HUDEP-2 (cell line): ENCODE measurements around the gene RNF150.
"Not testable (repeated sequence)": the region's sequence is repeated elsewhere in the genome, so short reads cannot be mapped to it uniquely, and the experiment has no call there.

Experiments used
- DNase-seq, 76 experiments: peaks; one replicate each; lab custom pipeline; 2025; ENCODE audit not compliant: unreplicated experiment in 76 of 76; lab: John Stamatoyannopoulos, UW

Gene RNF150

GRCh38 chr4:141133146-141133998 lies at the start of gene RNF150:
RNF150 (minus strand) TSS chr4:141133469.
- peak in 26 of 76 experiments; percentile 1 to 37 (median 6) for DNase-seq

GRCh38 chr4:141180991-141181761 lies 47.9 kb upstream of the RNF150 start:
- no peak for DNase-seq

GRCh38 chr4:141179474-141180373 lies 46.5 kb upstream of the RNF150 start:
- DNase-seq = no peak

DNA sequence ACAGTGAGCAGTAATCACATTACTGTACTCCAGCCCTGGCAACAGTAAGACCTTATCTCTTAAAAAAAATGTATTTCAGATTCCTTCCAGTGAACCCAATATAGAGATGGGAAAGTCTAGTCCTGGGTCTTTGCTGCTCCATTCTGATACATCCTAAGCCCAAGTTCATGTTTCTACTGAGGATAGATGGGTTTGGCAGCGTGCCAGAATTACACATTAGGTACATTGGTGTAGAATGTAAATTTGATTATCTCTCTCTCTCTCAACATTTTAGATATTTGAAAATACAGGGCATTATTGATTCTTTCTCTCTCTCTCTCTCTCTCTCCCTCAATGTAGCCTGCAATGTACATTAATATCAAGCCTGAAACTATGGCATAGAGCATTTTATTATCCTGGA lies 43.9 kb upstream of the RNF150 start:
- DNase-seq = no peak

- DNase-seq = no peak
Observed at GRCh38 chr4:141174457-141174856, 41.2 kb upstream of the RNF150 start.

- DNase-seq = no peak
Observed at GRCh38 chr4:141170671-141171070, 37.4 kb upstream of the RNF150 start.

DNA sequence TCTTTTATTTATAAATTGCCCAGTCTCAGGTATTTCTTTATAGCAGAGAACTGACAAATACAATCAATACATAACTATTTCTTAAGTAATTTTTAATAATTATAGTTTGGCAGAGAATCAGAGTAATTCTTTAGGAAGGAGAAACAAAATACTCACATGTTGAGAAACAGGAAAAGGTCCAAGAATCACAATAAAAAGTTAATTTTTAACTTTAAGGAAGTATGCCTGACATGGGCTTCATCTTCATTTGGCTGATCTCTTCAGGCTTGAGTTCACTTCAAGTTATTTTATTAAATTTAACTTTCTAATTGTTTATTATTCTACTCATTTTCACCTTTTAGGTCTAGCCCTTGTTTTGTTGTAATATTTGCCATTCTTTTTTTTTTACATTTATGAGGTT lies 36.1 kb upstream of the RNF150 start:
- no peak for DNase-seq

DNA sequence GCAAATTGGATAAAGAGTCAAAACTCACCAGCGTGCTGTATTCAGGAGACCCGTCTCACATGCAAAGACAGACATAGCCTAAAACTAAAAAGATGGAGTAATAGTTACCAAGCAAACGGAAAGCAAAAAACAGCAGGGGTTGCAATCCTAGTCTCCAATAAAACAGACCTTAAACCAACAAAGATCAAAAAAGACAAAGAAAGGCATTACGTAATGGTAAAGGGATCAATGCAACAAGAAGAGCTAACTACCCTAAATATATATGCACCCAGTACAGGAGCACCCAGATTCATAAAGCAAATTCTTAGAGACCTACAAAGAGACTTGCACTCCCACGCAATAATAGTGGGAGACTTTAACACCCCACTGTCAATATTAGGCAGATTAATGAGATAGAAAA lies 31.7 kb upstream of the RNF150 start:
- DNase-seq = not testable (repeated sequence)

GRCh38 chr4:141159027-141159426 lies 25.8 kb upstream of the RNF150 start:
- DNase-seq = no peak

DNA sequence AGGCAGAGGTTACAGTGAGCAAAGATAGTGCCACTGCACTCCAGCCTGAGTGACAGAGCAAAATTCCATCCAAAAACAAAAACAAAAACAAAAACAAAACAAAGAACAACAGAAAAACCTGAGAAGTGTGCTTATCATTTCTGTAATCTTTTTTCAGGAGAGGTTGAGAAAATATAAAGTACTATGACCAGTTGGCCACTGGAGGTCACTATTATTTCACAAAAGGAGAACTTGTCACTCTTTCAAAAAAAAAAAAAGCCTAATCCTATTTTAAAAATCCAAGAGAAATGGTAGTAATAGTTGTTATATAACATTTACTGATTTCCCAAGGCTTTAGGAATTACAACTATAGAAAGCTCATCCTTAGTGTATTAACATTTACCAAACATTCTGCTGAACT lies 24.9 kb upstream of the RNF150 start:
- peak in 11 of 76 experiments; percentile 1 to 33 (median 6) for DNase-seq

DNA sequence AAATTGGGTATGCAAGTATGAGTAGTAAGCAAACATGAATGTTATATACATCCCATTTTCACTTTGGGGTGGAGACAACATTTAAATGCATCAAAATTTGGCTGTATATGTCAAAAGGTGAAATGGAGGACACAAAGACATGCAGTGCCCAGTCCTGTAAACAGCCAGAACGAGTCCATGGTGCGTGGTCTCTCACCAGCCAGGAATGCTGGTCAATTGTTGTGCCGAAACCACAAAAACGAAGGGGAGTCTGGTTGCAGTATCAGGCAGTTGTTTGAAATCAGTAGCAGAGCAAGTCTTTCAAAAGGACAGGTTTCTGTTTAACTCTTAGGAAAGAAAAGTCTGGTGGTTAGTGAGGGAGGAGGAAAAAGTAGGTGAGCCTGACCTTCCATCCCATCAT lies 22.3 kb upstream of the RNF150 start:
- DNase-seq = no peak

GRCh38 chr4:141154725-141155124 lies 21.5 kb upstream of the RNF150 start:
- DNase-seq = no peak

- DNase-seq = no peak
Observed at GRCh38 chr4:141153751-141154510, 20.7 kb upstream of the RNF150 start.

DNA sequence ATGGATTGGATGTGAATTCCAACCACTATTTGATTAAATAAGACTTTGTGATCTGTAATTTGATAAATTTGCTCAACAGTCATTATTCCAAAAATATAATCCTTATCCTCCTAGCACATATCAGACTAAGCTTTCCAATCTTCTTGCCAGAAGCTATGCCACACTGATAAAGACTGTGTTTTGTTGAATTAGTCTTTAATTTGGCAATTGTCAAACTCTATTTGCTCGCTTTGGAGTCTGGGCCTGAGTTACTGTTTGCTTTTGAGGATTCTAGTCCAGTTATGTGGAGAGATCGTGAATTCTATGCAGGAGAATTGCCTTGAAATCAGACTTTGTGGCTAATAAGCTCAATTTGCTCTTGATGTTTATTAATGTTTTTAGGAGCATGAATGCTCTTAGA lies 10.9 kb upstream of the RNF150 start:
- no peak for DNase-seq

DNA sequence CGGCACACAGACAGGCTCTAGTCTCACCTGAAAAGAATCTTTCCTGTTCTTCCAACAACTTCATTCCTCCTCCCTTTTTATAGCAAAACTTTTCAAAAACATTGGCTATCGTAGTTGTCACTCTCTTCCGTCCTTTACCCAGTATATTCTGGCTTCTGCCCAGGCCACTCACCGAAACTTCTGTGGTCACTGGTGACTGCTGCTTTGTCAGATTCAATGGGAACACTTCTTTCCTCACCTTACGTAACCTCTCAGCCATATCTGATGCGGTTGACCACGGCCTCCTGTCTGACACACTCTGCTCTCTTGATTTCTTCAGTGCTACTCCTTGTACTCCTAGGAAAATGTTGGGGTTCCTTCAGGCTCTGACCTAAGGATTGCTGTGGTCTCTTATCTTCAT lies 9.2 kb upstream of the RNF150 start:
- no peak for DNase-seq

DNA sequence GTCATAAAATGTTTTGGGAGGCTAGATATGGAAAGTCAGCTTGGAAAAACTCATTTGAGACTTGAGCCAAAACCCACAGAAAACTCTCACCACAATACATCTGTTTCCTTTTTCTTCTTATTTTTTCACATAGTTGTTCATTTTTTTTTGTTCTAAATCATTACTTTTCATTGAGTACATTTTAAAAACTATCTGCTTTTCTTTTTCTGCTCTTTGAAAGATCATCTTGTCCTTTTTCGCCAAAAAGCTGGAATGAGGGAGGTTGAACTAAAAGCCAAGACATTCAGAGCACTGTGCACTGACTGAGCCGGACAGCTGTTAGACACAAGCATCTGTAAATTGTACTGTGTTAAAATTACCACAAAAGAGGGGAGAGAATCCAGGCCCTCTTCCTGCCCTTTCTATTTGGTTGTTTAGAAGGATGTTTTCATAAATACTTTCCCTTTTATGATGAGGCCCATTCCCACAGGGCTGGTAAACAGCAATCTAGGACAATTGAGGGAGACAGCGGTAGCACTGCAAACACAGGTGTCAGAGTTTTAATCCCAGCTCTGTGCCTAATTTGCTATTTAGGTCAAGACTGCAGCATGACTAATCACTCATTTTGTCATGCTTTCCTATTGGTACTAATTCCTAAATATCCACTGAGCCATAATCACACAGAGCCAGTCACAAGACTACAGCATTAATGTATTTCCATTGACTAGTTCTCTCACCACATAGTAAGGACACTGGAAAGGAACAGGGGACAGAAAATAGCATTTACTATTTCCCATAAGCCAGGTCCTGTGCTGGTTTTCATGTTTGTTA lies 7.3 kb upstream of the RNF150 start:
- DNase-seq = no peak

DNA sequence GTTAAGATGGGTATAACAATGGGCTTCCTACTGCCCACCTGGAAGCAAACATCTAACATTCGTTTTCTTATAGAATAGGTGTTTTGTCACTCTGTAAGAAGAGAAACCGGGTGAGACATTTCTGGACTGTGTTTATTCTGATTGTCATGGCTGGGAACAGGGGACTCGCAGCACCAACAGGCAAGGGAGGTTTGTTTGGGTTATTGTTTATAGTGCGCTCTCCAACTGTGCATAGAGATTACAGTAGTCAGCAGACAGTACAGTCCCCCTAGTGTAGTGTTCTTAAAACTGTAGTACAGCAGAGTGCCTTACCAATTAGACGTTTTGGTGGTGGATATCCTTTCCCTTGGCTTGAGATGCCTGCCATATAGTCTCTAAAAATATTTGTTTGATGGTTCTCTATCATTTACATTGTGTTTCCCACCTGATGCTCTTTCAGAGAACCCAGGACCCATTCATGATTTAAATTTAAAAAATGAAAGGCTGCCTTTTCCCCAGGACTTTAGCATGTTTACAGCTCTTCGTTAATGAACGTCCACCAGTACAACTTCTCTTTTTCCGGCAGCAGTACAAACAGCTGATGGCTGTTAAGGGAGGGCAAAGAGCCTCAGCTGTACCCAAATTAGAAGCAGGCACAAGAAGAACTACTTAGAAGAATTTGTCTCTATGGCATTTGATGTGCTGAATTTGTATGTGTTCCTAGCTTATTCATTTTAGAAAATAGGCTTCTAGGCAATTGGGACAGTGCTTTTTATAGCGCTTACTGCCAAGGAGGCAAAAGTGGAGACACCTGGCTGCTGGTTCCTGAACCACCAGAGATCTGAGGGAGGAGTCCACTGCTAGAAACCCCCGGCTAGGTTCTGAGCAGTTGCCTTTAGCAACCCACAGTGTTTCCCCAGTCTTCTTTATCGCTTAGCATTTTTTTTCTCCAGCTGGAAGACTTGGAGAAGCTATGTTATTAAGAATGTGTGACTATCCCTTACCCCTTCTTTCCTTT lies 1.0 kb upstream of the RNF150 start:
- DNase-seq = no peak

GRCh38 chr4:141132709-141133145 lies 542 bp downstream of the RNF150 start:
- DNase-seq = no peak
